Measurements from ENCODE around the gene STK39.

The STK39 gene

DNA sequence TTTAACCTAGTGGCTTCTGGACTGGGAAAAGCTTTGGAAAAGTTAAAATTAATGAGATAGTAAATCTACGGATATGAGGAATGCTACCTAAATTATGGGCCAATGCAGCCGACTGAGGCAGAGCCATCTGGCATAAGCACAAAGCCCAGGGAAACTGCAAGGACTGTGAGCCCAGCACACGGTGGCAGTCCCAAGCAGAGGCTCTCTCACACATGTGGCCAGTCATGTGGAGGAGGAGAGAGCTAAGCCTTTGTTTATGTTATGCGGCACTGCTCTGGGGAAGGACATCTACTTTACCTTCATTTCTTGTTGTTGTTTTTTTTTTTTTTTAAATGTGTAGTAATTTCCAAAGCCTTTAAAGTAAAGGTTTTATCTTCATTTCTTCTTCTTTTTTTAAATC is 267.0 kb downstream of the STK39 start:
- no peak for DNase-seq

DNA sequence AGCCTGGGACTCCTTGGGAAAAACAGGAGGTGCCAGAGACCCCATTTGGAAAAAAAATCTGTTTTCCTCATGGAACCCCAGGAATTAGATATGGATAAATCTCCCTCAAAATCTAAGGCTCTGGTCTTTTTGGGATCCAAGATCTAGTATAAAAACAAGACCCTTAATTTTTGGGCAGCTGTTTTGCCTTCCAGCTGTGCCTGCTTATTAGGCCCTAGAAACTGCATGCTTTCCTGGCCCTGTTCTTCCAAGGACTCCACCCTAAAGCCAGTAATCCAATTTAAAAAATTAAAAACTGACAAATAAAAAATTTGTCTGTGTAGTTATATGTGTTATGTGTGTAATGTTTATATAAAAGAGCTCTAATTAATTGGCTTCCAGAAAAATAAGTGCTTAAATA is 274.6 kb downstream of the STK39 start:
- no peak for DNase-seq

DNA sequence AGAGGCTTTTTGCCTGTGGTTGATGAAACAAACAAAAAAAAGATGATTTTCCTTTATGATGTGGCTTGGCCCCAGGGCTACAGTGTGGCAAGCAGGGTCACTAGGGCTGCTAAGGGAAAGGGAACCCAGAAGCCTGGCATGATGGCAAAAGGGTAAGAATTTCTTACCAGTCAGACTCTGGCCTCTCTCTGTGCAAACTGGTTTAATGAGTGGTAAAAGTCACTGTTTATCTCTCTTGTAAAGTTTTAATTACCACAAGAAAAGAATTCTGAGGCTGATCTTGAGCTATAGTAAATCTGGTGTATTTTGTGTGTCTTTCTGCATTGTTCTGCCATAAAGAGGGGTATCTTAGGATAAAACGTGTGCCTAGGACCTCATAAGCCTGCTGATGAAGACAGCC is 275.4 kb downstream of the STK39 start:
- DNase-seq = no peak

DNA sequence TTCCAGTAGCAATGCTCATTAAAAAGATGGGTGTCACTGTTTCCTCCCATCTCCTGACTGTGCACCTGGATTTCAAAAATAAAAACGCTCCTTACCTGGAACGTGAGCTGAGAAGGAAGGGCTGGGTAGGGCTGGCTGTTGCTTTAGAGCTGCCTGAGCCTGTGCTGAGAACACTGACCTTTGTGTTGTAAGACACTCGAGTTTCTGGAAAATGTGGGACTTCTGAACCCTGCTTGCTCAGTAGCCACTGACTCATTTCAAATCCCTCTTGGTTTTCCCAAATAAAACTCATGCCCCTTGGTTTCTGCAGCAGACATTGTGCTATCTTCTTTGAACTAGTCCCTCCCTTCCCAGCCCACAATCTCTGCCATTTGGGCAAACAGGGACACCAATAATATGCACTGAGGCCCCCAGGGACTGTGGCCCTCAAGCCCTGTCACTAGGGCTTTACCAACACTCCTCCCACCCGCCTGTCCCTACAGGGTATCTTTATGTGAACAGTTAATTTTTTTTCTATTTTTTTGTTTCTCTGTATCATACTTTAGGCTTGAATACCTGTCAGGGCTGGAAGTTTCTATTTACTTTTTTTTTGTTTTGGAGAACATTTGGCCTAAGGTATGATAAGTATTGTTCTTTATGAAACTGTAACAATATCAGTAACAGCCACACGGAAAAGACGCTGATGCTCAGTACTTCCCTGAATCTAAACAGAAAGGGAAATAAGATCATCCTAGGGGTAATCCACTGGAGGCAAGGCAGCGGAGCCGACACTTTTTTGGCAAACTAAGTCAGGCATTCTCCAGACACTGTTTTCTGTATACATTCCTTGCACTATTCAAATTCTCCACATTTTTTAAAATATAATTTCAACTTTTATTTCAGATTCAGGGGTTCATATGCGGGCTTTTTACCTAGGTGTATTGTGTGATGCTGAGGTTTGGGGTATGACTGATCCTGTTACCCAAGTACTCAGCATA is 280.2 kb downstream of the STK39 start:
- DNase-seq = no peak

DNA sequence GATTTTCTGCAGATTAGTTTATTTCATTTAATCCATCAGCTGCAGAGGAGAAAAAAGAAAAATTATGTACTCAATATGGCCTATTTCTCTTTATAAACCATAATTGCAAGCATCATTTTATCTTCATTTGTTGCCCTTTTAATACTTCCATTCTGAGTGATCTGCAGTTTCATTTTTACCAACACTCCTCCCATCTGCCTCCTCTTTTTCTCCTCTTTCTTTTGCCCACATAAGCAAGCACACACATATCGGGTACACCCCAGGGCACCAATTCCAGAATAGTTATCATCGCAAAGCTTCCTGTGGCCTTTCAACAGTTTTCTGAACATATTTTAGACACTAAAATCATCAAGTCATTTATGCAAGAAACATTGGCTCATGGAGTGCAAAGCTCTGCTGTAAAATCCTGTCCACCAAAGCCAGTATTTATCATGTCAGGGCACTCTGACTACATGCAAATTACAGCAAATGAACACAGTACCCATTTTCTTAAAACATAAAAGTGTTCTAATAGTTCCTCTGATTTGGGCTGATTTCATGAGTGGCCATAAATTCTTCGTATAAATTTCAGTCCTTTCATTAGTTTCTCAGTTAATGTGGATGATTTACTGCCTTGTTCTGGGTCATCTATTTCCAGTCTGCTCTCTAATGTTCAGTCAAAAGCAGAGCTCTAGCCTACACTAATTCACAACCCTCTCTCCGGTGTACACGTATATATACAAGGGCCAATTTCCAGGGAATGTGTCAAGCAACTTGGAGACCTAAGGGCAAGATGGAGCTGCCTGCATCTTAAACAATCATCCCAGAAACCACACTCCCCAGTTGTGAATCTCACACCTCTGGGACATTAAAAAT is 281.3 kb downstream of the STK39 start:
- DNase-seq = no peak

DNA sequence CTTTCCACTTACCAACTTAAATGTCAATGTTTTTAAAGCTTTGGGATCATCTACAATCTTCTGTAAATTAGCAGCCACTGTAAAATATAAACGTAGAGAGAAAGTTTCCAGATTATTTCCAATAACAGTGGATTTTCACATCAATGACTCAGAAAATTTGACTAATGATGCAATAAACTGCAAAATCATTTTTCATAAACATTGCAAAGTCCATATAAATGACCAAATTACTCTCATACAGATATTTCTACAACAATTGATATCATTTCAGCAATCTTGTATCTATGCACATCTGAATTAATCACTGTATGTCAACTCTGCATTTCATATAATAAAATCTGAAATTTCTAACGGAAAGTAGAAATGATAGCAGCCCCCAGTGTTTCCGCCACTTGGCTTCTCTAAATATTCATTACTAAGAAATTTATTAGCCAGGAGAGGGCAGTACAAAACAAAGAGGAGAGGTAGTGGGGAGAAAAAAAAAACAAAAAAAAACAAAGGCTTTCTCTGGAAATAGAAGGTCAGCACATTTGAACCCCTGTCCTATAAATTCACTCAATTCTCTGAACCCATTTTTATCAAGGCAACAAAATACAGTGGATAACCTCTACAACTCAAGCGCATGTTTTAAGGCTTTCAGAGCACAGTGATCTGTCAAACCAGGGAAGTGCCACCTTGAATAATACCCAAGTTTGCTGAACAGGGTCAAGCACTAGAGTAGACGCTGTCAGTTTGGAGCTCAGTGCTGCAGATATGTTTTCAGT is 282.6 kb downstream of the STK39 start:
- no peak for DNase-seq

DNA sequence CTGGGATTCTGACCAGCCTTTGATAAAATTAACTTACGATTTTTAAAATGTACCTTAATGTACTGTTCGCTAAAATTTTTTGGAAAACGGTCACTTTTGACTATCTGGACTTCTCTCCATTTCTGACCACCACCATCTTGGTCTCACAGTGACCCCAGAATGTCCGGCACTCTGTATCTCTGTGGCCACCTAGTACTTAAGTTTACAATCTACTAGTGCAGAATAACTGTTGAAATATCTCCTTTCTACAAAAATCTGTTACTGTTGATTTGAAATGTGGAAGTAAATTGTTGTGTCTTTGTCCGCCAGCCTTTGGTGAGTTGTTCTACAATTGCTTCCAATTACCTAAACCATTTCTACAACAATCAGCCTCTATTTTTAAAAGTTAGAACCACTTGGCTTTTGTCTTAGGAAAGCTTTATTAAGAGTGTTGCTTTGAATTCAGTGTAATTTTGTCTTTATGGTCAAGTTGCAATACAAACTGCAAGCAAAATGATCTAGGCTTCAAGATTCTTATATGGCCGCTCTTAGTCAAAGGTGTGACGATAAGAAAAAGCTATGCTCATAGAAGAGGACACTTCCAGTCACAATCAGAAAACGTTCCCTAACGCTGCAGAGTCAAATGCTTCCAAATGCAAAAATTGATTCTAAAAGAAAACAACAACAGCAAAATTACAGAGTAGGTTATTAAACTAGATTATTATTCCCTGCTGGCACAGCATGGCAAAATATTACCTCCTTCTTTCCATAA is 283.3 kb downstream of the STK39 start:
- no peak for DNase-seq

DNA sequence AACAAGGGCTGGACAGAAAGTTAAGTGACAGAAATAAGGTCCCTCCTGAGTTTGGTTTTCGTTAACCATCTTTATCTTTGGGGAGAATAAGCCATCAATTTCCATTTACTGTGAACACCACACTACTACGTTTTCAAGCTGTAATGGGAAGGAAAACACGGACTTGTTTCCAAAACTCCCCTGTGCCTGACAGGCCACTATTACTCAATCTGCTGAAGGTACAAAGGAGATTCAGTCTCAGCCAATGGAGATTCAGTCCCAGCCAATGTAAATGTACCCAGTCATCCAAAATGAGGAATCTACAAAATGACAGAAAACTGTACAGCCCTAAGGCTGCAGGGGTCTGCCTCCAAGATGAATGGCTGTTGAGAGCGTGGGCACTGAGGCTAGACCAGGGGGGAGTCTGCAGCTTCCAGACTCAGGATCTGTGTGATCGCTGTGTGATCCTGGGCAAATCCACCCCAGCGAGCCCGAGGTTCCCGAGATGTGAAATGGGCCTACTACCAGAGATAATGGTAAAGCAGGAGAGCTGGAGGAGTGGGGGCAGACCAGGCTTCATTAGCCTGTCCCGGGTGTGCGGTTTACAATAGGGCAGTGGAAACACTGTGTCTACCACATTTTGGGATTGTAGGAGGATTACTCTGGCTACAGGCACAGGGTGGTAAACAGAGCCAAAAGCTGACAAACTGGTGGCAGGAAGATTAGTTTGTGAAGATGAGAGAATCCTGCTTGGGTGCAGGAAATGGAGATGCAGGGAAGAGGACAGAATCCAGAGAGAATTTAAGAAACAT is 284.8 kb downstream of the STK39 start:
- DNase-seq = no peak

DNA sequence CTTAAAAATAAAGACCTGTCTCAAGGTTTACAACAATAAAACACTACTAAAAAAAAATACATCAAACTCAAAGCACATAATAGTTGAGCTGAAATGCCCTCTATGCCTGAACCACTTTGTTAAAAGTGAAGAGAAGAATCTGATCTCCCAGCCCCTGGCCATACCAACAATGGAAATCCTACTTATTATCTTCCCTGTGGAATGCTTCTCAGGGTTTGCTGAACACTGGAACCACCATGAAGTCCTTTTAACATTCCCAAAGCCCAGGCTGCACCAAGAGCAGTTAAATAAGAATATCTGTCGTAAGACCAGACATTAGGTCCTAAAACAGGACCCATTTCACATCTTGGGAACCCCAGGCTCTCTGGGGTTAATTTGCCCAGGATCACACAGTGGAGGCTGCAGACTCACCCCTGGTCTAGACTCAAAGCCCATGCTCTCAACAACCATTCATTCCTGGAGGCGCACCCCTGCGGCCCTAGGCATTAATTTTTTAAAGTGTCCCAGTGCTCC is 285.8 kb downstream of the STK39 start:
- no peak for DNase-seq

DNA sequence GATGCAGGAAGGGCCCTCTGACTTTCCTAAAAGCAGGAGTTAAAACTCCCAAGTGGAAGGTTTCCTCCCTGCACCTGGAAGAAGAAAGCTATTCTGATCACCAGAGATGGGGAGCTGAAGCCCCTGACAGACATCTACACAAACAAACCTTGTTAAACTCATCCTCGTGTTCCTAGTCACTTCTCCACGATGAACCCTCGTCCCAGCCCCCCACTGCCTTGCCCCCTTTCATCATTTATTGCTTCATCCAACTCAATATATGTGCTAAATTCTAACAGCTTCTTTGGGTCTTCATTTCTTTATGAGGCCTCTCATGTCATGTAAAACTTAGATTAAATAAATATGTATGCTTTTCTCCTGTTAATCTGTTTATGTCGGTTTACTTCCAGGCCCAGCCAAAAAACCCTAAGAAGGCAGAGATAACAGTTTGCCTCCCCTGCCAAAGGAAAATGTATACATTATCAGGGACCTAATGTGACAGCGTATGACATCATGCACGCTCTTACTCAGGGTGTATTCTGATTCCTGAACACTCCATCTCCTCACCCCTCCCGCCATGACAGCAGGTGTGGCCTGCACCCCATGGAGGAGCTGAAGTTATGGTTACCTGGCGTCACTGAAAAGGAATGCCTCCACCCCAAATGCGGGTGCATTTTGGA is 287.2 kb downstream of the STK39 start:
- DNase-seq = no peak

DNA sequence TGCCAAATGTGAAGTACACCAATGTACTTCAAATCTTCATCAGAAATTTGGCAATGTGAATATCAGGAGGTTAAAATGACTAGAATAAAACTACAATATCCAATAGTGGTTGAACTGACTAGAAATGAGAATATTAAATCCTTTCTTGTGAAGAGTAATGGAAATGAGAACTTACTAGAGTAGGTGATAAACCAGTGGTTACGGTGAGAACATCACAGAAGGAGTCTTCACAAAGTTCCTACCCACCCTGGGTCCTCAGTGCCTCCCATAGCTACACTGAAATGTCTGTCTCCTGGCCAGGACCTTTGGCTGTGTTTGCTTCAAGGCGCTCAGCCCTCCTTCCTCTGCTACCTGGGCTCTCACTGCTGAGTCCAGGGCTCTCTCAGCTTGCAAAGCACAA is 289.7 kb downstream of the STK39 start:
- DNase-seq = no peak

DNA sequence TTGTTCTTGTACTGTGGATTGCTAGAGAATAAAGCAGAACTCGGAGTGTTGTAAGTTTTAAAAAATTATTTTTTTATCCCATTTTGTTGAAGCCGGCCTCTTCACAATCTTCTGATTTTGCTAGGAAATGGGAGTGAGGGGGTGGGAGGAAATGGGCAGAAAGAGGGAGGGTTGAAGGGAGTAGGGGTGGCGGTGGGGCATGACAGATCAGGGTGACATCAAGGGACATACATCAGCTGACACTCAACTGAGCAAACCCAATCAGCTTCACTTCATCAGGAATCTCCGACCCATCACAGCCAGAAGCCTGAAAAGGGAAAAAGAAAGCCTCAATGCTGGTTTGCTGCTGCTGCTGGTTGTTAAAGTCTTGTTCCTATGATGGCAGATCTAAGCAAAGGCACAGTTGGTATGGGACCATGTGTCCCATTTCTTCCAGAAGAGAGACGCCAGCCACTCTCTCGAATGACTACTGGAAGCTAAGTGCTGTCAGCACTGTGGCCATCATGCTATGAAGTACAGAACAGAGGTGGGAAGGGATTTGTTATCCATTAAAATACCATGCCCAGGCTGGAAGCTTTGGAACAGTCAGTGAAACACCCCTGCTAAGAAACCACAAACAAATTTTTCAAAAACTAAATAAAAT is 292.0 kb downstream of the STK39 start:
- no peak for DNase-seq

DNA sequence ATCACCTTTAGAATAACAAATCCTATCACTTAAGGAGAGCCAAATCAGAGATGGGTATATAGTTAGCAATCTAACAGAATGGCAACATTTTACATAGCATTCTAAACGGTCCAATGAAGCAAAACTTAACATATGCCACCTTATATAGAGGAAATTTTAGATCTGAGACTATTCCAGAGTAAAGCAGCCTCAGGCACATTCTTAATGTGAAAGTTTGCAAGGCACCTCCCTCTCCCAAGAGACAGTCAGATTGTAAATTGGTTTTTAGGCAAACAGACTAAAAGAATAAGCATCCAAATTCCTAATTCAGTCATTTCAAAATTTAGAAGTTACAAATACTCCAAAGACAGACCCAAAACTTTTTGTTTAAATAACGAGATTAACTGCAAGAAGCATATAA is 292.9 kb downstream of the STK39 start:
- DNase-seq = no peak

DNA sequence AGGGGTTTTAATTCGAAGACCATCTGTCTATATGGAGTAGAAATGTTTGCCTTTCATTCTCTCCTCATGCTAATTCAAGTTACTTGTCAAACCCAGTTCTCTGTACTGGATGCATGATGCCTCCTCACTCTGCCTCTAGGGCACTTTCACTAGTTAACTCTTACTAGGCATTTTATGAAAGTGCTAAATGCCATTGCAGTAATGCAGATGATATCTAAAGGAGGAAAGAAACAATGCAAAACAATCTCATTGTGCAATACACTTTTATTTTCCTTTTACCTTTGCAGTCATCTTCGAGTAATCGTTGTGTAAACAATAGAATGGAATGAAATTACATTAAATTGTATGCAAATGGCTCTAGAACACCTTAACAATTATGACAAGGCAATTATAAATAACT is 293.6 kb downstream of the STK39 start:
- no peak for DNase-seq

DNA sequence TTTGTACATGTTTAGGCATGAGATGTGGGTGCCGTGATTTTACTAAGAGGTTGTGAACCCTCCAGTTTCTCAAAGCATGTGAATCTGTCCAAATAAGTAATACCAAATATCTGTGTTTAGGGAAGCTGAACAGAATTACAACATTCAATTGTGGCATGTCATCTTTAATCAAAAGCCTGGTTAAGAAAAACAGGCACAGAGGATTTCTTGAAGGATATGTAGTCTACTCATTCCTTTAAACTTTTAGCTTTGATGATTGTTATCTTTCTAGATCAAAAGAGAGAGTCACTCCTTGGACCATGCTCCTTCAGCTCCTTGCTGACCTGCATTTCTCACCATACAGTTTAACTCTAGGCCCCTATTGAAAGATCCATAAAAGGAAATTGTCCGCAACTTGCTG is 296.8 kb downstream of the STK39 start:
- no peak for DNase-seq

DNA sequence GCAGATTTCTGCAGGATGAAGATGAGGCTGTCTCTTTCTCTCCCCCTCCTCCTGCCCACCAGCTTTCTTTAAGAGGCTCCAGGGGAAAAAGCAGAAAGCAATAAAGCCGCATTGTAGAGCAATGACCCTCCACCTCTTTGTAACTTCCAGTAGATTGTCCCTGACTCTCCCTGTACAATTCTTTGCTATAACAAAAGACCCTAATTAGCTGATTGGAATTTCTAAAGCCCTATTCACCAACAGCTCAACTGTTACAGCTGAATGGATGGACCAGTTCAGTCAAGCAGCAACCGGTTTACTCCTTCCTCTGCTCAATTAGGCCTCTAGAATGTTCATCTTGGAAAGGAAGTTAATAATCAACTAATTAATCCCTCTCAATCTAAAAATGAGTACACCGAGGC is 301.0 kb downstream of the STK39 start:
- no peak for DNase-seq

DNA sequence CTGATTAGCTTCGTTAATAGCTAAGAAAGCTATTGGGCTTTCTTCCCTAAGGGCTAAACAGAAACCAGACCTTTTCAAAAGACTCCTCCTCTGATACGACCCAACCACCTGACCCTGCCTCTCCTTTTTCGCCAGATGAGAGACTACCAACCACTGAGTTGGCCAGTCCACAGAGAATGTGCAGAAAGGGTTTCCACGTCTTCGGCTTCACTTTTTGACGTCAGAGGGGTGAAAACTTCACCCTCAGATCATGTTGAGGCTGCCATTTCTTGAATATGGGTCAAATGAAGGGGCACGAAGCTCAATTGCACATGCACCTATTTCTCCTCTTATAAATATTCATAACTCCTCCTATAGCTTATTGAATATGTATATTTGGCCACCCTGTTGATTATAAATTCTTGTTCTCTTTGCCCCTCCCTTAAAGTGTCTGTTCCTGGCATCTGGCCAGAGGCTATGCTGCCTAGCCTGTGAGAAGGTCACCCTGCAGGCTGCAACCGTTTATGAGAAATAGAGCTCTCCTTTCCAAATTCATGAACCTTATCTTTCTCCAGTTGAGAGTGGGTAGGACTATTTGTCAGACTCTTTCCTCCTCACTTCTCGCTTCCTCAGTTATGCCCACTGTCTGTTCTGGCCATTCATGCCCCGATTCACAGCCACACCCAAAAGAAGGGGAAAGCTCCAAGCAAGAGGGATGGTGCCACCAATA is 301.6 kb downstream of the STK39 start:
- no peak for DNase-seq

DNA sequence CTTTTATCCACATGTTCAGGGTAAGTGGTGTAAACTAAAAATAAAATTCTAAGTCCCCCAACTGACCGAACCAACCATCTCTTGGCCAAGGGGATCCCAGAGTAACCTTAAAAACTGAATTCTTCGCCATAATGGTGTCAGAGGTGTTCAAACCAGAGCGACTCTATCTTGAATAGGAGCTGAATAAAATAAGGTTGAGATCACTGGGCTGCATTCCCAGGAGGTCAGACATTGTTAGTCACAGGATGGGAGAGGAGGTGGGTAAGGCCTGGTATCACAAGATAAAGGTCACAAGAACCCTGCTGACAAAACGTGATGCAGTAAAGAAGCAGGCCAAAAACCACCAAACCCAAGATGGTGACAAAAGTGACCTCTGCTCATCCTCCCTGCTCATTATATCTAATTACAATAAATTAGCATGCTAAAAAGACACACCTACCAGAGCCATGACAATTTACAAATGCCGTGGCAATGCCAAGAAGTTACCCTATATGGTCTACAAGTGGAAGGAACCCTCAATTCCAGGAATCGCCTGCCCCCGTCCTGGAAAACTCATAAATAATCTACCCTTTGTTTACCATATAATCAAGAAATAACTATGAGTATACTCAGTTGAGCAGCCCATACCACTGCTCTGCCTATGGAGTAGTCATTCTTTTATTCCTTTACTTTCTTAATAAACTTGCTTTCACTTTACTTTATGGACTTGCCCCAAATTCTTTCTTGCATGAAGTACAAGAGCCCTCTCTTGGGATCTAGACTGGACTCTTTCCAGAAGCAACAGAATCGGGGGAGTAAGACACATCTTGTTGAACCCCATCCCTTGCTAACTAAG is 302.4 kb downstream of the STK39 start:
- DNase-seq = no peak

DNA sequence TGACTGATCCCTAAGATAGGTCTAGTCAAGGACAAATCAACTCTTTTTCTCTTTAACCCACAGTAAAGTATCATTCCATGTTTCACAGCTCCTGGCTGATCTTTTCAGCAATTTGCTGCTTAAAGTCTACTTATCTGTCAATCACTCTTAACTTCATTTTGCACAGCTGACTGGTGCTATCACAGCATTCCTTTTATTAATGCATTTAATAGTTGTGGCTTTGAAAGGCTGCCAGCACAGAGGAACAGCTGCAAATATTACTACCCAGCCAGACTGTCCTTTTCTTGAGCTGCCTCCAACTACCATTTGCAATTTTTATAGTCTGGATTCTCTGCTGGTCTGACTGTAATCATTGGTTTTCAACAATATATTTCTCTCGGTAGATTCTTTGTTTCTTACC is 303.5 kb downstream of the STK39 start:
- no peak for DNase-seq

Measured in stimulated activated CD4-positive, alpha-beta T cell treated with anti-CD3 and anti-CD28 coated beads, Interleukin-4, amount 100 ng/mL, for 24 hours (primary cell).